Keratinocyte (primary cell): Measurements from ENCODE around the gene RYR2. TPM values are rescaled to one million over a fixed set of nuclear protein-coding genes. Genes with fewer than 3 reads are reported as not detected.

Experiments used
- DNase-seq: peaks from one replicate; pipeline ENCODE4 v3.0.0-alpha.2; 2011; ENCODE audit warnings: low read depth, missing footprints, low spot score
- FAIRE-seq: peaks from 2 replicates; lab custom pipeline; 2011; peaks lifted over from hg19 to GRCh38; lab: Jason Lieb, UNC
- H2AFZ ChIP-seq: 2 replicates; pipeline ENCODE4 v1.6.0; 2012; ENCODE audit warnings: low read length, control low read depth, inconsistent platforms; ENCODE audit not compliant: control insufficient read depth
- H3K27ac ChIP-seq: 2 replicates; pipeline ENCODE4 v1.5.1; 2011; ENCODE audit warnings: low read length; ENCODE audit not compliant: control insufficient read depth, insufficient read depth
- H3K27me3 ChIP-seq: 3 replicates; pipeline ENCODE4 v1.6.0; 2011; ENCODE audit warnings: low read length; ENCODE audit not compliant: control insufficient read depth, insufficient read depth; ENCODE audit errors: extremely low read depth
- H3K36me3 ChIP-seq, 2 experiments: 2 replicates in 1 of 2; 3 replicates in 1 of 2; pipeline ENCODE4 v1.5.1; 2011; ENCODE audit warnings: low read length in 2 of 2, mild to moderate bottlenecking in 1 of 2; ENCODE audit not compliant: control insufficient read depth in 2 of 2, insufficient read depth in 2 of 2; ENCODE audit errors: extremely low read depth in 1 of 2
- H3K4me1 ChIP-seq: 3 replicates; pipeline ENCODE4 v1.5.1; 2011; ENCODE audit warnings: low read length; ENCODE audit not compliant: control insufficient read depth, insufficient read depth; ENCODE audit errors: extremely low read depth
- H3K4me2 ChIP-seq: 3 replicates; pipeline ENCODE4 v1.6.0; 2011; ENCODE audit warnings: low read depth, low read length; ENCODE audit not compliant: control insufficient read depth, insufficient read depth; ENCODE audit errors: extremely low read depth
- H3K4me3 ChIP-seq, 3 experiments: fragments of 200-600 bp in 1 of 3; sonication (generic) in 1 of 3; 2 replicates in 2 of 3; 3 replicates in 1 of 3; pipeline ENCODE4 v1.5.1; 2011 to 2016; ENCODE audit warnings: low read length in 3 of 3, mild to moderate bottlenecking in 3 of 3, control low read depth in 2 of 3, inconsistent platforms in 1 of 3, low read depth in 1 of 3, mixed read lengths in 1 of 3, mixed run types in 1 of 3, moderate library complexity in 1 of 3; ENCODE audit not compliant: control insufficient read depth in 2 of 3, insufficient read depth in 2 of 3; ENCODE audit errors: extremely low read depth in 1 of 3
- H3K79me2 ChIP-seq: 2 replicates; pipeline ENCODE4 v1.6.0; 2012; ENCODE audit warnings: low read length; ENCODE audit not compliant: control insufficient read depth, insufficient read depth
- H3K9ac ChIP-seq: 3 replicates; pipeline ENCODE4 v1.6.0; 2011; ENCODE audit warnings: low read length; ENCODE audit not compliant: control insufficient read depth, insufficient read depth; ENCODE audit errors: extremely low read depth
- H3K9me1 ChIP-seq: 3 replicates; pipeline ENCODE4 v1.6.0; 2011; ENCODE audit warnings: low read length; ENCODE audit not compliant: control insufficient read depth, insufficient read depth; ENCODE audit errors: extremely low read depth
- H3K9me3 ChIP-seq: 2 replicates; pipeline ENCODE4 v1.5.1; 2012; ENCODE audit warnings: low read depth, low read length; ENCODE audit not compliant: control insufficient read depth
- H4K20me1 ChIP-seq: 3 replicates; pipeline ENCODE4 v1.6.0; 2011; ENCODE audit warnings: low read length; ENCODE audit not compliant: control insufficient read depth, insufficient read depth; ENCODE audit errors: extremely low read depth
- CTCF ChIP-seq, 3 experiments: IDR thresholded peaks in 1 of 3; conservative IDR thresholded peaks in 1 of 3; optimal IDR thresholded peaks in 1 of 3; 2 replicates in 2 of 3; 3 replicates in 1 of 3; pipeline versions ENCODE3 to v1.5.1; 2011; ENCODE audit warnings: low read length in 3 of 3, mild to moderate bottlenecking in 3 of 3, moderate library complexity in 2 of 3, control low read depth in 1 of 3, inconsistent platforms in 1 of 3; ENCODE audit not compliant: insufficient read depth in 2 of 3; ENCODE audit errors: extremely low read depth in 1 of 3
- EZH2 ChIP-seq: IDR thresholded peaks from one replicate; pipeline ENCODE4 v1.6.1; 2012; ENCODE audit warnings: inconsistent platforms, mild to moderate bottlenecking, low read length, moderate library complexity
- dilution Hi-C: fragments of 300-500 bp; cut with MboI; formaldehyde crosslinking; loops from one replicate; pipeline ENCODE4 v1.7.0; 2020; ENCODE audit warnings: low sequenced_read_pairs; ENCODE audit not compliant: extremely low pct_ligation_motif_present
- polyA plus RNA-seq, 5 experiments: library from polyadenylated mRNA; depleted of rRNA in 3 of 5; stranded (reverse) in 3 of 5; stranded (forward) in 1 of 5; unstranded in 1 of 5; fragments of >200 nt; gene quantifications; 1 replicate in 1 of 5; 2 replicates in 3 of 5; 3 replicates in 1 of 5; pipeline versions ENCODE4 v1.2.1 to v1.2.3, GENCODE V29; 2011 to 2012; ENCODE audit warnings: missing spikeins in 2 of 5, low read depth in 1 of 5, low replicate concordance in 1 of 5

The RYR2 gene
- polyA plus RNA-seq, 1 donor (not counting 4 experiments of a cell fraction or from before 2014, with no cell fraction given): 0.05 TPM

- Histone ChIP-seq H3K36me3 (no peaks in the 10 kb centered on the region), H3K9ac (no peak overlapping the region), H3K4me2 (no peak overlapping the region), H3K79me2 (no peaks in the 10 kb centered on the region), H3K4me3 (no peak overlapping the region), H3K27me3 (no peaks in the 10 kb centered on the region), H4K20me1 (no peaks in the 10 kb centered on the region), H3K27ac (no peak overlapping the region), H3K9me1 (no peaks in the 10 kb centered on the region), H2AFZ (no peak overlapping the region), H3K9me3 (no peaks in the 10 kb centered on the region), H3K4me1 (no peaks in the 10 kb centered on the region)
- no peak for TF ChIP-seq EZH2
- TF ChIP-seq CTCF (optimal IDR thresholded peaks at IDR 0.05 in 1 of 3, IDR thresholded peaks at IDR 0.05 in 1 of 3, conservative IDR thresholded peaks at IDR 0.05 in 1 of 3; ENCODE audit: extremely low read depth in 1 of 3, insufficient read depth in 2 of 3, low read length in 3 of 3): no peak
- no peak for FAIRE-seq
- DNase-seq: no peak
- dilution Hi-C loops: no loop called here
Measured at GRCh38 chr1:237568955-237569354, 527.0 kb downstream of the RYR2 start.

DNA sequence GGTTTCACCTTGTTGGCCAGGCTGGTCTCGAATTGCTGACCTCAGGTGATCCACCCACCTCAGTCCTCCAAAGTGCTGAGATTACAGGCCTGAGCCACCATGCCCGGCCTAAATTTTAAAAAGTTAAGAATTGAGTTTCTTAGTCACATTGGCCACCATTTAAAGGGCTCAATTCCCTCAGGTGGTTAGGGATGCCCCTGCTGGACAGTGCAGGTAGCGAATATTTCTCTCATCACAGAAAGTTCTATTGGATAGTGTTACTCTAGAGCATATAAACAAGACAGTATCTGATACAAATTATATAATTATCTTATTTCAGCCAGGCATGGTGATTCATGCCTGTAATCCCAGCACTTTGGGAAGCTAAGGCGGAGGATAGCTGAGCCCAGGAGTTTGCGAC is 528.5 kb downstream of the RYR2 start:
- no peak overlapping the region for H3K4me2 ChIP-seq
- no peaks in the 10 kb centered on the region for H4K20me1 ChIP-seq
- no peaks in the 10 kb centered on the region for H3K36me3 ChIP-seq
- H3K9ac ChIP-seq: no peak overlapping the region
- dilution Hi-C loops: no loop called here
- no peaks in the 10 kb centered on the region for H3K27me3 ChIP-seq
- H3K9me1 ChIP-seq: no peaks in the 10 kb centered on the region
- H3K4me1 ChIP-seq: no peaks in the 10 kb centered on the region
- FAIRE-seq (no peak), DNase-seq (no peak)
- no peak overlapping the region for H3K27ac ChIP-seq
- no peak overlapping the region for H2AFZ ChIP-seq
- no peaks in the 10 kb centered on the region for H3K79me2 ChIP-seq
- no peak overlapping the region for H3K4me3 ChIP-seq
- TF ChIP-seq EZH2 (no peak), CTCF (optimal IDR thresholded peaks at IDR 0.05 in 1 of 3, IDR thresholded peaks at IDR 0.05 in 1 of 3, conservative IDR thresholded peaks at IDR 0.05 in 1 of 3; ENCODE audit: extremely low read depth in 1 of 3, insufficient read depth in 2 of 3, low read length in 3 of 3) (no peak)
- no peaks in the 10 kb centered on the region for H3K9me3 ChIP-seq
